Stimulated activated CD8-positive, alpha-beta memory T cell treated with anti-CD3 and anti-CD28 coated beads, Interleukin-12 subunit alpha, Interleukin-12 subunit beta, amount 100 ng/mL, for 1 hour (primary cell): Measurements from ENCODE around the gene RUNX1.
A peak's percentile ranks its signal among the peaks of the same experiment; 100 is the strongest.

ENCODE experiments used
- DNase-seq: peaks from one replicate; pipeline ENCODE4 v3.0.0-alpha.2; 2020; ENCODE audit warnings: low read depth

The RUNX1 gene

DNA sequence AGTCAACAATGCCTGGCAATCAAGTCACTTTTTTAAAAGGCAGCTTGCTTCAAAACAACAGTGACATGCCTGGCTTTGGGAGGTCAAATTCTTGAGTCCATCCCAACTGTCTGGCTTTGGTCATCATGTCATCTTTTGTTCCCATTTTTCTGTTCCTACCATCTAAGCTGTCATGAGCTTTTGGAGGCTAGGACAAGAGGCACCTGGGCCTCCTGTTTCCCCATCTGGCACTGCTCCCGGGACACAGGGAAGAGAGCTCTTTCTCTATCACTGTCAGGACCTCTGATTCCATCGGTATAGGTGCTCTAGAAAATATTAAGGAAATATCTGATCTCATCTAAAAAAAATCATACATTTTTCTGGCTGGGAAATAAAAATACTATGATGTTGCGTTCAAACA lies 224.0 kb downstream of the RUNX1 start:
- no peak for DNase-seq

DNA sequence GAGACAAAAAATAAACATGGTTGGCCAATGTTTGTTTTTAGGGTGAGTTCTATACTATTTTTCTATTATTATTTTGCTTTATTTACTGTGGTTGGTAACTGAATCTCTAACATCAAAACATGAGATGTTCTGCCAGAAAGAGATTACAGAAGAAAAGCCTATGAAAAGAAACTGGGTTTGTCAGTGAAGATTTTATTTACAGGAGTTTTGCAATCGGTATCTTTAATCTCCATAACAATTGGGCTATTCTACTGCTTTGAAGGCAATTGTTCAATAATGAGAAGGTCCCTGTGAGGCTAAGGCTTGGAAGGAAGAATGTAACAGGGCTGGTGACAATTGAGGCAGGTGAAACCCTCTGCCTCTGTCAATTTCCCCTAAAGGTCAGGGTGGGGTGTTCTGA lies 224.8 kb downstream of the RUNX1 start:
- DNase-seq: no peak

DNA sequence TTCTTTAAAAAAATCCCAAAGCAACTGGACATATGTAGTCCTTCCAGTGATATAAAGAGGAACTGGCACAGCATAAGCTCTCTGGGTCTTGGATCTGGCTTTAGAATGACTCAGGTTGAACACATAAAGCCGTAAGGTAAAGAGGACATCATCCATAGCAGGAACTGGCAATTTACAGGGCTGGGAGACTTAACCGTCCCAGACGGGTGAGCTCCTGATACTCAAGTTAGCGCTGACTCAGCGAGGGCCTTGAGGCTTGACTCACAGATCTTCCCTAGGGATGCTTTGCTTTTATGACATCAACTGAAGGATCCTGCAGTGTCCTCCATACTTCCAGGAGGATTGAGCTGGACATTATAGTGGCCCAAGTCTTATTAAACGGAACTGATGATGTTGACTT lies 226.2 kb downstream of the RUNX1 start:
- no peak for DNase-seq

DNA sequence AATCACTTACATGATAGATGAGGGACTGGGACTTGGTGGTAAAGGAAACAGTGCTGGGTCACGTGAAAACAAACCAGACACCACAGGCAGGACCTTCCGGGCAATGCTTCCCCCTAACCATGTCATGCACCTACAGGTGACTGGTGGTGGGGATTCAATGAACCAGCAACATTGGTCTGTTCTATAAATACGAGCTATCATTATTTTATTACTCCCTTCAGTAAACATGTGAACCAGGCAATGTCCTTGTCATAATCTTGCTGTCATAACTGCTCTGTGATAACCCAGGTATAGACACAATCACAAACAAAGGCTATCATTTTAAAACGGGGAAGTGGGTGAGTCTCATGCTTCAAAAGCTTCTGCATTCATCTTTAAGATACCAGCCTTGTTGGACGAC lies 226.9 kb downstream of the RUNX1 start:
- no peak for DNase-seq

DNA sequence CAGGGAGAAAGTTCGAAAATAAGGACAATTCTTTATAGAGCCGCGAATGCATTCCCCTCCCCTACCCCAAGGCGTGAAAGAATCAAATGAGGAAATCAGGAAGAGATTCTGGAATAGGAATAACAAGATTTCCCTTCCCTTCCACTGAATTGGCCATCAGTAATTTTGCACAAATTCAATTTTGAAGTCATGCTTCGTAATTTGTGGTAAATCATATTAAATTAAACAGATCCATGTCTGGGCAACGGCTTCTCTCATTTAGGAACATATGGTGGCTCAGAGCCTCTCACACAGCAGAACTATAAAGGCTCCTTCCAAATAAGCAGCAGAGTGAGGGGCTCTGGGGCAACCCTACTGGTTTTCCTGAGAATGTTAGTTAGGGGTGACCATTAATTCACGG lies 227.4 kb downstream of the RUNX1 start:
- DNase-seq: no peak

DNA sequence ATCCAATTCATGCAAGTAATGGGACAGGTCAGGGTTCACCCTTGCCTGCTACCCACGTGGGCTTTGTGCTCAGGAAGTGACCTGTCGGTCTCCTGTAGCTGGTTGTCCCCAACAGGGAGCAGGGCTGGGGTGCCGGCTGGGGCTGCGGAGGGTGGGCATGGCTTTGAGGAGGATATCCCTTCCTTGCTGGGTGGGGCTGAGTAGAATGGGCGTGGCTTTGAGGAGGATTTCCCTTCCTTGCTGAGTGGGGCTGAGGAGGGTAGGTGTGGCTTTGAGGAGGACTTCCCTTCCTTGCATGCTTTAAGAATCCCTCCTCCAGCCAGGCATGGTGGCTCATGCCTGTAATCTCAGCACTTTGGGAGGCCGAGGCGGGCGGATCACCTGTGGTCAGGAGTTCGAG lies 229.1 kb downstream of the RUNX1 start:
- no peak for DNase-seq

DNA sequence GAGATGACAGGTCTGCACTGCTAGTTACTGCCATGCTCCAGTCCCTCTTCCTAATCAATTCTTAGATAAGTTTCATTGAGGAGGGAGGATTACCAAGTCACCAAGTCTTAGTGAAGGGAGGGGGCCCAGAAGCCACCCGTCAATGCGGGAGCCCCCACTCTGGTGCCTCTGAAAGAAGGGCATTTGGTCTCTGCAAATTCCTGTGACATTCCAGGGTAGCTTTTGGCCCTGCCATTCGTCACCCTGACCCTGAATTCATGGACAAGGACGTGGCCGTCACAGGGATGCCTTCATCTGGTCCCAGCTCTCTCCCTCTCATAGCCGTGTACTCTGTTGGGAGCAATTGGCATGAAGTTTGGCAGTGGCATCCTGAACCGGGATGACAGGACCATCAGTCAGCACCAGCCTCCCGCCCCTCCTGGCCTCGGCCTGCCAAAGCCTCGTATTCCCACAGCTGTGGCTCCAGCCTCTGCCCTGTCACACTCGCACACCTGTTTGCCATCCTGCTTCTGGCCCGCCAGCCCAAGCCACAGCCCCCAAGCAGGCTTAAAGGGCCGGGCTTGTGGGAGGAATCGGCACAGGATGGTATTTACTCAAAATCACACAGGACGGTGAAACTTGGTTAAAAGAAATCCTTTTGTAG lies 229.6 kb downstream of the RUNX1 start:
- DNase-seq: no peak

DNA sequence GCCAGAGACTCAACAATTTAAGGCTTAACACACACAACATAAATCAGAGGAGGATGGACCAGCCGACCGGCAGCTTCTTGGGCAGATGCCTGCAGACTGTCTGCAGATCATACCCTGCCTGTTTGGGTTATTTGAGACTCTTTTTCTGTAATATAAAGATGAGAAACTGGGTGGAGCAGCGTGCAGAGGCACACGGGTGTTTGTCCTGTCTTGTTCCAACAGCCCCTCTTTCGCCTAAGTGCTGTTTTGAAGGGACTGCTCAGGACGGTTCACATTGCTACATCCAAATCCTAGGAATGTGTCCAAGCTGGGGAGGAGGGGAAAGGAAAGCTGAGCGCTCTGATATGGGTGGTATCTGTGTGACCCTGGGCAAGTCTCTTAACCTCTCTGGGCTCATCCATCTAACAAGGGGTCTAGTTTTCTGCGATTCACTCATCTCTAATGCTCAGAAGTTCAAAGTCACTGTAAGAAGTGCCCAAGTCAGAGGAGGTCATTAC lies 230.4 kb downstream of the RUNX1 start:
- DNase-seq: no peak

DNA sequence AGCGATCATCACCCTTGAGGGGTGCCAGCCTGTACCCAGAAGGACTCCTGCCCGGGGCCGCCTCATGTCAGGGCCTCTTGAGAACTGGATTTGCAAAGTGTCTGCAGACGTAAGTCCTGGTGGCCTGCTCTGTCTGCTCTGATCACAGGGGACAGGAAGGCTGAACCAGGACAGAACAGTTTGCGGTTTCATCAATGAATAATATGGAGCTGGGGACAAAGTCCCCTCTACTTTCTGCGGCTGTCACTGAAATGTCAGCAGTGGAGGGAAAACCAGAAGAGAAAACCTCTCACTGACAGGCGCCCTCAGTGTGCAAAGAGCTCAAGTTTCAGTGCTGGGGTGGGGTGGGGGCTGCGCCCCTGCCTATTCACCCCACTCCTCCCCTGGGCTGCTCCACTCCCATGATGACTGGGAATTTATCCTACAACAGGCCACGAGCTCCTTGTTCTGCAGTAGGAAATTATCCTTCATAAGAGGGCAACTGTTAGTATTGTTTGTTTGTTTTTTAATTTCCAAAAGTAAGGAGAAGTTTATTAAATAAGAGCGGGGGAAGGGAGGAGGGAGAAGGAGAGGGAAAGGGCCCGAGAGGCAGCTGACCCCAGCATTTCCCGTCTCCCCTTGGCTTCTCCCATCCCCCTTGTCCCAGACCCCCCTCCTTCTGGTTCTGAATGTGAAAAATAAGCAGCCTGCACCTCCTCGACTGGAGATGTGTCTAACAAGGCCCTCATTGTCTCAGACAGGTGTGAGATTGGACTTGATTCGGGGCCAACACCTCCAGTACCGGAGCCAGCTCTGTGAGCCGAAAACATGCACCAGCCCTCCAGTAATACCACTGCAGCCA lies 231.1 kb downstream of the RUNX1 start:
- DNase-seq: no peak

DNA sequence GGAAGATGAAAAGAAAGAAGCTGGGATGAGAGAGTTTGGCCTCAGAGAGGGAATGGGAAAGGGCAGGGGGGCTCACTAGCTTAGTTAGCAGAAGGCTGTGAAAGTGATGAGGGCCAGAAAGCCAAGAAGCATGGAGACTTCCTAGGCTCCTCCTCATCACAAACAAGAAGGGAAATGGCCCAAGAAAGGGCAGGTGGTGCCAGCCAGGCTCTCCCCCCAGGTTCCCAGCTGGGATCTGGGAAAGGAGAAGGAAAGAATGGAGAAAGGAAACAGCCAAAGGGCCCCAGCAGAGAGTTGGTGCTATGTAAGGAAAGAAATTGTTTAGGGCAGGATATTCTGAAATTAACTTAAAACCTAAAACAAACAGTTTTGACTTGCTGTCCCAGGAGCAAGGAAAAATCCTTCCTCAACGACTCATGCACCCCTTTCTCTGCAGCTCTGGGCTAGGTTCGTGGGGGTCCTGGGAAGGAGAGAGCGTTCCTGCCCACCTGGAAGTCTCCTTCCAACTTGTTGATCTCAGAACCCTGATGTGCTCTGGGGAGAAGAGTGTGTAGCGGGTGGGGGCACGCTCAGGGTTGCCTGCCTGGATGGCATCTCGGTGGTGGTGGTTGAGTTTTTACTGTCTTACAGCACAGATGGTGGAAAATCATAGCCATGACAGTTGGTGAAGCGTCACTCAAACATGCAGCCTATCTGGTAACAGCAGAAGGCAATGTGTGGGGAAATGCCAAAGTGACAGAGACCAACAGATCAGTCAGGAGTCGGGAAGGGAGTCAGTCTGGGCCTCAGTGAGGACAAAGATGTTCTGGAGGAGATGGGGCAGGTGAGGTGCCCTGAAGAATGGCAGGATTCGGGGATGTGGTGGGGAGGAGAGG lies 233.0 kb downstream of the RUNX1 start:
- no peak for DNase-seq

DNA sequence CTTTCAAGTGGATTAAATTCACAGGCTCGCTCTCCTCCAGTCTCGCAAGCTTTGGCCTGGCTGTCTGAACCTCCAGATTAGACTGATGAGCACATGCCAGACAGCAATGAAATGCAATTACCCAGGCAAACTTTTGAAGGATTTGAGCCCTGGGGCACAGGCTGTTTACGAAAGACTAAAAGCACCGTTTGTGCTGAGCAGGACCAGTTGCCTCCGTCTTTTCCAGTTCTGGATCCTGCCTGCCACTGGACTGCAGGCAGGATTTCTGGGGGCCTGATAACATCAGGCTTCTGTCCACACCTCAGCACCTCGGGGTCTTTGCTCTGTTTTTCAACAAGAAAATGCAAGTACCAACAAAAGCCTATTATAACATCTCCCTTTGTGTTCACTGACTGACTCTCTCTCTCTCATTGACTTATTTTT lies 234.6 kb downstream of the RUNX1 start:
- DNase-seq: no peak

DNA sequence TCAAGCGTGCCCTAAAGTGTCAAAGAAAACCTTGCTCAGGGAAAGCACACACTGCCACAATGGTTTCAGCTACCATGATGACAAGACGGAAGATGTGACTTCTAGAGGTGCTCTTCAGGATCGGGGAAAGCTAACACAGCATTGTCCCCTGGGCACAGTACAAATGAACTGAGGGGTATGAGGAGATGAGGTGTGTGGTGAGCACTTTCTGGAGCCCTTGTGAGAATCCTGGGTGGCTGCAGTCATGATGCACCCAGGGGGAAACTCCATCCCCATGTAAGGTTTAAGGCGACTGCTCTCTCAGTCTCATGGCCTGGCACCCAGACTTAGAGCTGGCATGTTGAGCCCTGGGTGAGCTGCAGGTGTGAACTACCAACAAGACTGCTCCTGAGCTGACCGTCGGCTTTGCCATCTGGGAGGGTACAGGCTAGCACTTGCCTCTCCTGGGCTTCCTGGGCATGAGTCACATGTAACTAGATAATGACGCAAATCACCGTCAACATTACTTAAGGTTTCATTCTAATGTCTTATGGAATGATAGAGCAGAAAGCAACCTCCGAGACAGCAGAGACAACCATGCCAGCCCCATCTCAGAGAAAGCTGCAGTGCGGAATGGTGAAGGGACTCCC lies 235.7 kb downstream of the RUNX1 start:
- no peak for DNase-seq

DNA sequence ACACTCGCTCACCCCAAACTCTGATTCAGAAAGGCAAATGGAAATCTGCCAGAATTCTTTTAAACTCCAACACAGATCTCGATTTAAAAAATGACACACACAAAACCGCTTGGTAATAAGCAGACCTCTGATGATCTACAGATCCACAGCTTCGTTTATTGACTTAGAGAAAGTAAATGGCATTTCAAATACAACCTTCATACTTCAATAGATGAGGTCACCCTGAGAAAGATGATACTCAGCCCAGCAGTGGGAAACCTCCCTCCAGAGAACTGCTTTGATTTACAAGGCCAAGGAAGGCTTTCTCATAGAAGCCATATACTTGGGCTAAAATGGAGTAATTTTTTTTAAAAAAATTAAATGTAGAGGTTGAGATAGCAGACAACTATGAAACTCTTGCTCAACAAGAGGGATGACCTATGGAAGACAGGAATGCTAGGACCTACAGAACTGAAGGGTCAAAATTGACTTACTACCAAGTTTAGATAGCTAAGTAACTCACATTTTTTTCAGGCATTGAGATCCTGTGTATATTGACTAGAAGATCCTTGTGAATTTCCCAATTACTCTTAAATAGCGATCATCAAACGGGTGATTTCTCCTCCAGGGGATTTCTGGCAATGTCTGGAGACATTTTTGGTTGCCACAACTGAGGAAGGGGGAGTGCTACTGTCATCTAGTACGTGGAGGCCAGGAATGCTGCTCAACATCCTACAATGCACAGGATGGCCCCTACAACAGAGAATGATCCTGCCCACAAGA lies 236.4 kb downstream of the RUNX1 start:
- DNase-seq: no peak

DNA sequence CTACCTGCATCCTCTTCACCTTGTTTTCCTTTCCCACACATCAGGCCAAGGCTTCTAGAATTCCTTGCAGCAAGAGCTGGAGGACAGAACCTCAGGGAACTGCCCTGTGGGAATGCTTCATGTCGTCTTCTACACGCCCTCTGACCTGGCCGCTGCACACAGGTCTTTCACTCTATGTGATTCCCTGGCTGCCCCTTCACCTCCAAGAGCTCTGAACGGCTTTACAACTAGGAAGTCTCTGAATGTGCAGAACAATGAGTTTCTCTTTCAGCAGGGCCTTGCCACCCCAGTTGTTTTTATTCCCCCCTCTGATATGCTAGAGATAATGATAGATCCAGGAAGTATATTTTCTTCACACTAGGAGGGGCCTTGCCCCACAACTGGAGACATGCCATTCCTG lies 237.7 kb downstream of the RUNX1 start:
- DNase-seq: no peak

DNA sequence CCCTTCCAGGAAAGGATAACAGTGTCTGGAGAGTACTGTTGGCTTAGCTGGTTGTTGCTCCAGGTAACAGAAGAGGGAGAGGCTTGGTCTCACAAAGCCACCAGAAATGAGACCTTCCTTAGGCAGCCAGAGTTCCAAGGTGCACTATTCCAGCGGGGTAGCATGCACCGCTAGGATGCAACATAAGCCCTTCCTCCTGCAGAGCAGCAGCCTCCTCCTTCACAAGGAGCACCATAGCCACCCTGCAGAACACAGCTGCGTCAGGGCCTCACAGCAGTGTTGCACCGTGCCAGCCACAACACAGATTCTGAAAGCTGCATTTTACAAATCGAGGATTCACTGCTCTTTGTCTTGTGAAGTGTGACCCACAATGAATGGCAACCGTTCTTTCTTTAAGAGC lies 238.3 kb downstream of the RUNX1 start:
- DNase-seq: no peak

DNA sequence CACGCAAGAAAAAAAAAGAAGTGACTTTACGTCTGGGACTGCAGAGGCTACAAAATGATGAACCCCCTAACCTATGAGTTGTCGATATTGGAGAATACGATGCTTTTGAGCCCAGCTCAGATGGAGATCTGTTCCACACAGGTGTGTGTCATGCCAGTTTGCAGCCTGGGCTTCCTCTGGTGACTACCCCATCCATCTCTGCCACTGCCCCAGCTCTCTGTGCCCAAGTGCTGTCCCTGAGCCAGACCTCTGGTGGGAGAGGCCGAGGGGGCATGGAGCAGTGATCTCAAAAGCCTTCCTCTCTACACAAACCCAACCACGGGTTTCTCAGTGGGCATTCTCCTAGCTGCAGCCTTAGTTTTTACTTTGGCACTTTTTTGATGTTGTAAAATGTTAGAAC lies 239.3 kb downstream of the RUNX1 start:
- no peak for DNase-seq

DNA sequence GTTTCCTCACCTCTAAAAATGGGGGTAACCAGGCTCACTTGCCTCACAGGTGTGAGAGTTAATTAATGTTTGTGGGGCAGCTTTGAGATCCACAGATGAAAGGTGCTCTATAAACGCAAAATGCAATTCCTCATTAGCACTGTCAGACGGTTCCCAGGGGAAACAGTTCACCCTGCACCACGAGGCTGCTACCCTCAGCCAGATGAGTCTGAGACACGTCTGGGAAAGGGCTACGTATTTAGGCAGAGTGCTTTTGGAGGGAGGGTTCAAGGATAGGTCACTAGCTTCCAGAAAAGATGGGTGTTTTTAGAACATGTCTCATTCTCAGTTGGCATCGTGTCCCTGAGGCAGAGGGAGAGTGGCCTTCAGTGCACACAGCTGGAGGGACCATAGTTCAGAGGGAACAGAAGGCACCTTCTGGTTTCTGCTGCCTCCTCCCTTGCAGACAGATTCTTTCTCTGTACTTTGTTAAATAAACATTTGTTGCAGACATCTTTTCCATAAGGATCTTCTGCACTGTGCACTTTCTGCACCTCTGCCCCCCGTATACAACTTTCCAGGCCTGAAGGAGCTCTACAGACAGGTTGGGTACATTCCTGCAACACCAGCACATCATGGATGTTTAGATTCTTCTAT lies 240.4 kb downstream of the RUNX1 start:
- DNase-seq: no peak

DNA sequence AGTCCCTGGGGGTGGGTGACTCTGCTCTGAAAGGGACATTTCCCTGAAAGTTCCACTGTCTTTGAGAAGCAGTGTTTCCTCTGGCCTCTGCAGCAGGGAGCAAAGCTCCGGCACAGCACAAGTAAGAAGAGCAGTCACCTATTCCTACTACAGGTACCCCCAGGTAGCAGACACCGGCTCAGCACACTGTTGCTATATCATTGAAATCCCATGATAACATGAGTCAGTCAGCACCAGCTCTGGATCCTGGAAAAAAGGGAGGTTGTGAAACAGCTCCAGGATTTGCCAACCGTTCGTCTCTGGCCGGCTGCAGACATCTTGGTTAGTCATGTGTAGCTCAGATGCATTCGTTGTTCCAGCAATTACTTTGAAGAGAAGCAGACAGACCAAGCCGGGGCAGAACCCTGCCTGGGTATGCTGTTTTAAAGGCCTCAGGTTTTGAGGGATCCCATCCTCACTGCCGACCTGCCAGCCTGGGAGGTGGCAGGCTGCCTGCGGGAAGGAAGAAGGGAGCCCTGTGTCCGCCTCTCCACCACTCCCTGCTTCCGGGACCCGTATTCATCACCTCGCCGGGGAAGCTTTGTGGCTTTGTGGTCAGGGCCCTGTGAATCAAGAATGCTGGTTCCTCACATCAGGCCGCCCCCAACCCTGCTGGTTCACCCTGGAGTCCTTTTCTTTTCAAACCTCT lies 241.1 kb downstream of the RUNX1 start:
- peak; percentile 33 for DNase-seq

DNA sequence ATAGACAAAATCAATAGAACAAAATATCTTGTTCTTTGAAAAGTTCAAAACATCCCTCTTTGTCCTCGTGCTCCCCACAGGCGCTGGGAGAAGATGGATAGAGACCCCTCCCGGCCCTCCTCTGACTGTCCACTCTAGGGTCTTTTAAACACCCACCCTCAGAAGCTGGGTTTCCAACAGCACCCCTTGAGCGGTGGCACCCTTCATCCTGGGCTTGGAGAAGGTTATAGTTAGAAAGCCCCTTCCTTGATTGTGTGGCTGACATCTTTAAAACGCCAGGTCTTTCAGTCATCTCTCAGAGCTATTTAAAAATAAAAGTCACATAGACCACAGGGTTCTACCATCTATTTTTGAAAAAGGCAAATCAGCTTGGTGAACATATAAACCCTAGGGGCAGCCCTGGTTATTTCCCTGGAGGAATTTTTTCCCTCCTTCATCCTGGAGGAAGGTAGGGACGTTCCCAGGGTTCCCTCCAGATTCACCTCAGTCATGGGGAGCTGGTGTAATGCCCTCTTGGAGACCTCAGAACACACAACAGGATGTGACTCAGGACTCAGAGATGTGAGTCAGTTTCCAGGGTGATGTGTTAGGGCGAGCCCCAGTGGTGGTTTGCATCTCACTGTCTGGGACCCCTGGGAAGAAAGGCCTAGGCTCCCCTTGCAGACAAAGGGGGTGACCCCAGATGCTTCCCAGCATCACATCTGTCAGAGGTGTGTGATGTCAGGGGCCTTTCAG lies 241.8 kb downstream of the RUNX1 start:
- peak; percentile 45 for DNase-seq

DNA sequence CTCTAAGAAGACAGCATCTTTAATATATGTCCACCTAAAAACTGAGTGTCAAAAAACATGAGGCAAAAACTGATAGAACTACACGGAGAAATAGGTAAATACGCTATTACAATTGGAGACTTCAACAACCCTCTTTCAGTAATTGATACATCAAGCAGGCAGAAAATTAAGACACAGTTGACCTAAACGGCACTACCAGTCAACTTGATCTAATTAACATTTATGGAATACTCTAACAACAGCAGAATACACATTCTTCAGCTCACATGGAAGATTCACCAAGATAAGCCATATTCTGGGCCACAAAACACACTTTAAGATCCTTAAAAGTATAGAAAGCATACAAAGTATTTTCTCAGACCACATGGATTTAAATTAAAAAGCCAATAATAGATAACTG lies 242.7 kb downstream of the RUNX1 start:
- no peak for DNase-seq
